CMK (cell line): Measurements from ENCODE around the gene ACOT7.

Experiments used
- DNase-seq: peaks from one replicate; pipeline ENCODE4 v3.0.0-alpha.2; 2010; ENCODE audit warnings: low read depth

ACOT7 gene

DNA sequence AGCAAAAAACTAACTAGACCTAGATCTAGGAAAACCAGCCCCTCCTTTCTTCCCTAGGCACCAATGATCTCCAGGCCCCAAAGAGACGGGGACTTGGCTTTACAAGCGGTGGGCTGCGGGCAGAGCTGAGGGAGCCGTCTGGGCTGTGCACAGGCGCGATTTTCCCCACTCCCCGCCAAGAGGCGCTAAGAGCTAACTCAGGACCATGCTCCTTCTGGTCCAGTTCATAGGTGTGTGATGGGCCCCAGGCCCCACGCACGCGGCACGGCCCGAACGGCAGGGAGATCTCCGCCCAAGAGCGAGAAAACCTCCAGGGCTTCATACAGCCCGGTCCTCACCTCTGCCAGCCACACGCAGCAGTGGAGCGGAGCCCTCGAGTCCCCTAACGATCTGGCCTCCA lies 125.2 kb downstream of the ACOT7 start:
- no peak for DNase-seq

DNA sequence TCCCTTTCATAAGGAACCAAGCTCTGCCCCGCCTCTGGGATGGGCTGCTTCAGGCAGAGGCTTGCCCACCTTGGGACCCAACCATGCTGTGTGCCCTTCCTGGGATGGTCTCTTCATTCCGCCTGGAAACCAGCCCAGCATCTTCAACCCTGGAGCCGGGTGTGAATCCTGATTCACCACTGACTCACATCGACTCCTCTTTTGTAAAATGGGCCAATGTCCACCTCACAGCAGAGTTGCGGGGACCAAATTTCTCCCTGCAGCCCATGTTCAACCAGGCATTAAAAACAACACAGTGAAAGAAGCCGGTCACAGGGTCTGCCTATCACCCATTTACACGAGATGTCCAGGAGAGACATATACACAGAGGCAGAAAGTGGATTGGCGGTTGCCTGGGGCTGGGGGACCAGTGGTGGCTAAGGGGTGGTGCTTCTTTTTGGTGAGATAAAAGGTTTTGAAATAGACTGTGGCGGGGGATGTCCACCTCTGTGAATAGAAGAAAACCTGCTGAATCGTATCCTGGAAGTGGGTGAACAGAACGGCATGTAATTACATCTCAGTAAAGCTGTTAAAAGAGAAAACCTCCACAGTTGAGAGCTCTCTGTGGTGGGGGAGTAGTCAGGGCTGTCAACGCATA lies 125.8 kb downstream of the ACOT7 start:
- no peak for DNase-seq

DNA sequence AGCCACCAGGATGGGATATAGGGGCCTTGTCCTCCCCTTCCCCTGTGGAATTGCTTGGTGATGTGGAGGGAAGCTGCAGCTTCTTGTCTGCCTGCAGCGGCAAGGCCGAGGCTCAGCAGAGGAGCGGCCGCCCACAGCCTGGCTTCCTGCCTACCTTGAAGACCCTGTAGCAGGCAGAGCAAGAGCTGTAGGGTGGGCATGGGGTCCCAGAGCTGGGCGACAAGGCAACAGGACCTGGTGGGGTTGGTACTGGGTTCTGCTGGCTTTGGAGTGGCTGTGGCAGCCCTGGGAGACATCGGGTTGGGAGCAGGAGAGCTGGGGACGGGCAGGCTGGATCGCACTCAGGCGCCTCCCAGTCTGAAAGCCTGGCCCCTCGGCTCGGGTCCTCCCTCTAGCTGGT lies 126.9 kb downstream of the ACOT7 start:
- no peak for DNase-seq

- no peak for DNase-seq
These were observed 128.4 kb downstream of the ACOT7 start for GRCh38 chr1:6265151-6265550.

DNA sequence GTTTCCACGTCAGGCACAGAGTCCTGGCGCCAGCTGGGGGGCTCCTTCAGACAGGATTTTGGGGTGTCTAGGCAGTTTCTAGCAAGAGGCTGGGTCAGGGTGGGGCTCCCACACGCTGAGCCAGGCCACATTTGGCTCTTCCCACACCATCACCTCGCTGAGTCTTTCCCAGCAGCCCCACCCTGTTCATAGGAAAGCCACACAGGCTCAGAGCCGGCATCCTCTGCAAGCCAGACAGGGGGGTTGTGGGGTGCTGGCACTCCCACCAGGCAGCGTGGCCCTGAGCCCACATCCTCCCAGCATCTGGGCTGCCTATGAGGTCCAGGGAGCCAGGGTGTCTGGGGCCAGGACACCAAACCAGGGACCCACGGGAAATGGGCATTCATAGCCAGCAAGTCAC lies 129.9 kb downstream of the ACOT7 start:
- no peak for DNase-seq

GRCh38 chr1:6262555-6263420 lies 130.8 kb downstream of the ACOT7 start:
- DNase-seq = no peak

- DNase-seq = no peak
These were observed 132.0 kb downstream of the ACOT7 start for GRCh38 chr1:6261615-6261995.

DNA sequence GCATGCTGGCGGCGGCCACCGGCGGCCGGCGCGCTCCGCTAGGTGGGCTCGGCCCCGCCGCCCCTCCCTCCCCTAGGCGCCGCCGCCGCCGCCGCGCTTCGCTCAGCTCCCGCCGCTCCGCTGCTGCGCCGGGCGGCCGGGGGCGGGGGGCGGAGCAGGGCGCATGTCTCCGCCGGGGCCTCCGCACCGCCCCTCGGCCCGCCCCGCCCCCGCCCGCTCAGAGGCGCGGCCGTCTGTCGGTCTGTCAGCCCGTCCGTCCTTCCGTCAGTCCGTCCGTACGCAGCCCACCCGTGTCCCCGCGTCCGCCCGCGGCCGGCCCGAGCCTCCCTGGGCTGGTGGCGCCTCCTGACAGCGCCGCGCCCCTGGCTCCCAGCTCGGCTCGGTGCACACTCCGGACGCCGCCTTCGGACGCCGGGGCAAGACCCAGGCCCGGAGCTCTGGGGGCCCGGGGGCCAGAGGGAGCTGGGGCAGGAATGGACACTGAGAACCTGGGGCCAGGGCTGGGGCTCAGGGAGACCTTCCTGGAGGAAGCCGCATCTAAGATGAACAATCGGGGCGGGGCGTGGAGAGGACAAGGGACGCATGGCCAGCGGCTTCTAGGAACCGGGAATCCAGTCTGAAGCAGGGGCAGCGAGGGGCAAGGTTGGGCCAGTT lies 132.5 kb downstream of the ACOT7 start, which contains the start of gene GPR153:
GPR153 (minus strand) TSS at position 138 of the 654 bp plus-strand sequence. CDS start 6,193 bp downstream, outside the sequence.
- DNase-seq = no peak

- no peak for DNase-seq
These were observed 133.1 kb downstream of the ACOT7 start for GRCh38 chr1:6260433-6260934.

DNA sequence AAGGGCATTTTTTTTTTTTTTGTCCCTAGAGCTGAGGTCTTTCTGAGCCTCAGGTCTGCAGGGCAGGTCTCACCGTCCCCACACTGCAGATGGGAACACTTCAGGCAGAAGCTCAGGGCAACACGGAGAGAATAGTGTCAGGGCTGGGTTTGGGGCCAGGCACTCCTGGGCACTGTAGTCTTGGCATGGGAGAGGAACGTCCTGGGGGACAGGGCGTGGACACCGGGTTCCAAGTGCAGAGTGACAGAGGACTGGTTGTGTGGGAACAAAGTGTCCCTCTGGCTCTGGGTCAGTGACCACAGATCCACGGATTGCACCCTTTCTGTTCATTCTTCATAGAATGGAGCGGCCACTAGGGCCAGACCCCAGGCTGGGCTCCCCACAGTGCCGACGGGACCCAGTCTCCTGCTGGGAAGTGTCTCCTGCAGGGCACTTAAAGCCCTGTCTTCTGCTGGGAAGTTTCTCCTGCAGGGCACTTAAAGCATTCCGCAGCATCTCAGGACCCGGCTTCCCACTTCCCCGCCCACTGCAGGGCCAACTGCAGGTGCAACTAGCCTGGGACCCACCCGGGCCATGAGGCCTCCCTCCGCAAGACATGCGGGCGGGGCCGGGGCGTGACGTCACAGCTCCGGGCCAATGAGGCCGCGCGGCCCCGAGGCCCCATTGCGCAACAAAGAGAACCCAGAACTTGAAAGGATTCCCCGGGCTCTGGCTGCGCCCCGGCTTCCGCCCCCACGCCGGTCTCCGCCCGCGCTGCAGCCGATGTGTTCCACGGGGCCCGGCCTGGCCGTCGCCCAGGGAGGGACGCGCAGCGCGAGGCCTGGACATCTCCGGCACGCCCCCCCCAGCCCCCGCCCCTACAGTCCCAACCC lies 133.8 kb downstream of the ACOT7 start:
- peak; percentile 80 for DNase-seq

GRCh38 chr1:6258675-6259074 lies 134.9 kb downstream of the ACOT7 start:
- no peak for DNase-seq

DNA sequence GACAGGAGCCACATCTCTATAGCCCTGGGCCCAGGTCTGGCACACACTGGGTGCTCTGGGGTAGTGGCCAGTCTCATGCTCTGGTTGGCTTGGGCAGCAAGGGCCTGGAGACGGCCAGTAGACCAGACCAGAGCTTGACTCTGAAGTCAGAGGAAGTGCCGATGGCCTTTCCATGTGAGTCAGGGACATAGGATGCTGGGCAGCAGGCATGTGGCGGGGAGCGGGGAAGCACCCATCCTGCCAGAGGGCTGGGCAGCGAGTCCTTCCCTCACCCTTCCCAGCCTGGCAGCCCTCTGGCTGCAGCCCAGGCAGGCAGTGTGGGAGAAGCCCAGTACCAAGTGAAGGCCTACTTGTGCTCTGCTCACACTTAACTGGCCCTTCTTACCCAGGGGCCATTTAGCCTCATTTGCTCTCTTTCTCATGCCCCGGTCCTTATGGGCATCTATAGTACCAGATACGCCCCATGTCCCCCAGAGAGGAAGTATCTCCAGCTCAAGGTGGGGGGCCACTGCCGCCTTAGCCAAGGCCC lies 136.0 kb downstream of the ACOT7 start:
- DNase-seq = no peak

DNA sequence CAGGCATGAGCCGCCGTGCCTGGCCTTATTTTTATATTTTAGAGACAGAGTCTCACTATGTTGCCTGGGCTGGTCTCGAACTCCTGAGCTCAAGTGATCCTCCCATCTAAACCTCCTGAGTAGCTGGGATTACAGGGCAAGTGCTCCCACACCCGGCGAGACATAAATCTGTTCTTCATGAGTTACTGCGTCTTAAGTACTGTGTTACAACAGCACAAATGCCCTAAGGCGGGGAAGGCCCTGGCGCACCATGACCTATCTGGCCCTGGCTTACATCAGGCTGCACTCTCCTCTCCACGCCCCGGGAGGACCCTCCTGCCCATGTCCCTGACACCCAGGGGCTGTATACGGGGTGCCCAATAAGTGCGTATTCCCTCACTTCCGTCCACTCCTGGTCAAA lies 136.9 kb downstream of the ACOT7 start:
- no peak for DNase-seq

DNA sequence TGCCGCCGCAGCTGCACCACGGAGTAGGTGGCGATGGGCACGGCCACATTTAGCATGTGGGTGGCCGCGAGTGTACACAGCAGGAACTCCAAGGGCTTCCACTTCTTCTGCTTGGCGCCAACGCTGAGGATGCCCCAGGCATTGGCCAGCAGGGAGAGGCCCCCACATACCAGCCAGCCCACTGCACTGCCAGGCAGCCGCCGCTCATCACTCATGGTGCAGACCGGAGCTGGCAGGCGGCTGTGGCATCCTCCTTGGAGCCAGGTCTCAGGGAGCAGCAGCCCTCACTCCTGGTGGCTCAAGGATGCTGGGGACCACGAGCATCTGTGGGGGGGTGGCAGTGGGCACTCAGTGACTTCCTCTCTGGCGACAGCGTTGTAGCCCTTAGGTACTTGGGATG lies 138.9 kb downstream of the ACOT7 start:
- no peak for DNase-seq

DNA sequence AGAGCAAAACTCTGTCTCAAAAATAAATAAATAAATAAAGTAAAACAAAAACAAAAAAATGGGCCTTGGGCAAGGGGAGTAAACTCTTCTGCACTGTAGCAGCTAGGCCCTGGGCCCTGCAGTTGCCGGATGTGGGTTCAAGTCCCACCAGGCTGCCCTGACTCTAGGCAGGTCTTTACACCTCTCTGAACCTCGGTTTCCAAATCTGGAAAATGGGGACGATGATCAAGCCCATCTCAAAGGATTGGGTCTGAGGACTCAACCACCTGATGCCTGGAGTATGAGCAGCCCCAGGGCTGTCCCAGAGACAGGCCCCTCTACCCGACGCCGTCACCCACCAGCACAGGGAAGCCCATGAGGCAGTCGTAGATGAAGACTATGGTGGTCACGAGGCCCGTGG lies 140.2 kb downstream of the ACOT7 start:
- DNase-seq = no peak

DNA sequence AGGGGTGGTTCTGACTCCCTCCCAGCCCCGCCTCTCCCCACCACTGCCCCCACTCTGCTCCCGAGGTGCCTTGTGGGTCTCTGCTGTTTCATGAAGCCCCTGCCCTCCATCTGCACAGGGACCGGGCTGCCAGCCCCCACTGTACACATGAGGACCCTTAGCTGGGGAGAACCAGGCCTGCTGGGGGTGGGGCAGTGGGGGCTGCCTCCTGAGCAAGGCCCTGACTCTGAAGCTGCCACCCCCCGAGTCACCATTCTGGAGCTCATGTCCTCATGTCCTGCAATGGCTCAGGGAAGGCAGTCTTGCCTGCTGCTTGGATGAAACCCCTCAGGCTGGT lies 141.2 kb downstream of the ACOT7 start:
- no peak for DNase-seq

GRCh38 chr1:6251681-6252373 lies 141.7 kb downstream of the ACOT7 start:
- DNase-seq = no peak

GRCh38 chr1:6251233-6251632 lies 142.3 kb downstream of the ACOT7 start:
- DNase-seq = no peak

DNA sequence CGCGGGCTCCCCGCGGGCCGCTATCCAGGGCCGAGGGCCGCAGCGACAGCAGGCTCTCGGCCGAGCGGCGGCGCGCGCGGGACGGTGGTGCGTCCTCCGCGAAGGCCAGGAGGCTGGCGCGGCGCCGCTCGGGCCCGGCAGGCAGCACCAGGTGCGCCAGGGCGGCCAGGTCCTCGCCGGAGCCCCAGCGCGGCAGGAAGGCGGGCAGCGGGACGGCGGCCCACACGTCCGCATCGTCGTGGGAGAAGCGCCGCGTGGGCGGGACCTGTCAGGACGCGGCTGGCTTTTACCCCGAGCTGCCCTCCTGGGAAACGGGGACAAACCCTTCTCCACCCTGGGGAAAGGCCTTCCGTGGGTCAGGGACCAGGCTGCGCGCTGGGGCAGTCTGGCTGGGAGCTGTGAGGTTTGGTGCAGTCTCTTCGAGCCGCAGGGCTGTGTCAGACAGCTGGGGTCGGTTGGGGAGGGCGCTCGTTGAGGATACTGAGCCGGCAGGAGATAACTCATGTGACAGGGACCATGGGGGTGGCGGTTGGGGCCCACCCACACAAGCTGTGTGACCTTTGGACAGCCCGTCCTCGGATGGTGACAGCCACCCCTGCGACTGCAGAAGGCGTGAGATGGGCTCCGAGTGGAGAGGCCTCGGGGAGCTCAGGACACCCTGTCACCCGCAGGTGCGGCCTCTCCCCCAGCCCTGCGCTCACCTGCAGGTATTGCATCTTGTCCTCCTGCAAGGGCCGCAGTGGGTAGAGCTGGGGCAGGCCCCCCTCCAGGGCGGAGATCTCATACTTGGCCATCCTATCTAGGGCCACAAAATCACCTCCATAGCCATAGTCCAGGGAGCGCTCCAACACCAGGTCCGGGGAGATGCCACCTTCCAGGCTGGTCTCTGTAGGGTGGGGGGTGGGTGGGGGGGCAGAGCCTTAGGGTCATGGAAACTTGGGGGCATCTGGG lies 143.6 kb downstream of the ACOT7 start:
- DNase-seq = no peak
